ENCODE results near the gene WDR20. TPM values are rescaled to one million over a fixed set of nuclear protein-coding genes. Genes with fewer than 3 reads are reported as not detected.

WDR20 gene
- total and polyA plus RNA-seq, 2 donors (not counting 1 experiment from before 2014, with no cell fraction given): 12.4 to 64.0 TPM

DNA sequence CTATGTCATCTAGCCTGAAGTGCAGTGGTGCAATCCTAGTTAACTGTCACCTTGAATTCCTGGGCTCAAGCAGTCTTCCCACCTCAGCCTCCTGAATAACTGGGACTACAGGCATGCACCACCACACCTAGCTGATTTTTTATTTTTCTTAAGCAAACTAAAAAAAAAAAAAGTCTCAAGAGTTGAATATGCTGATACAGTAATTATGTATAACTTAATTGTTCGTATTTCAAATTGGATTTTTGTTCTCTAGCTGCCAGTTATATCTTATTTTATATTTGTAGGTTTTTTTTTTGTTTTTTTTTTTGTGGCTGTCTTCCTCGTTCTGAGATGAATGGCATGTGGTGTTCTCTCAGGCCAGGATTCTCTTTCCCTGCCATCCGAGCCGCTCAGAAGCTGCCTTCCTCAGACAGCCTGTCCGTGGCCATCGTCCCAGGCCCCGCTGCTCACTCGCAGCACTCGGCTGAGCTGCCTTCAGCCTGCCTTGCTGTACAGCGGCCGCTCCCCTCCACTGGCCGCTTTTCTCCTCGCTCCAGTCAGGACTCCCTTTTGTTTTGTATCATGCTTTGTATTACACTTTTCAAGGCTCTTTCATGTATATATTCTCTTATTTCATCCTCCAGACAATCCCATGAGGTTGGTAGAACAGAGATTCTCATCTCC lies 53.3 kb downstream of the WDR20 start:
- no peak overlapping the region for H3K4me3 ChIP-seq (ENCODE audit: control extremely low read depth in 1 of 5, extremely low read depth in 1 of 5, insufficient read depth in 1 of 5, low read depth in 2 of 5, low read length in 4 of 5)
- H3K4me2 ChIP-seq (replicated peaks; ENCODE audit: low read depth, low read length, poor library complexity, severe bottlenecking): no peak overlapping the region
- H3K4me1 ChIP-seq (ENCODE audit: control insufficient read depth in 2 of 2, insufficient read depth in 2 of 2, low read length in 2 of 2): peaks cover 6 to 12% of the 10 kb centered on the region in 2 donors
- H3K4me3 Mint-ChIP-seq: no peak overlapping the region
- H3K9me3 Mint-ChIP-seq (ENCODE audit: insufficient read depth): no peaks in the 10 kb centered on the region
- H3K9me3 ChIP-seq (ENCODE audit: control extremely low read depth in 1 of 3, control insufficient read depth in 2 of 3, insufficient read depth in 1 of 3, low read length in 2 of 3): no peaks in the 10 kb centered on the region
- POLR2A ChIA-PET: no interaction called here
- no peaks in the 10 kb centered on the region for H3K27me3 ChIP-seq (replicated peaks in 1 of 4; ENCODE audit: control extremely low read depth in 1 of 4, control insufficient read depth in 3 of 4, insufficient read depth in 4 of 4, low read length in 3 of 4)
- H3K27ac ChIP-seq (ENCODE audit: low read length in 2 of 2): no peak overlapping the region
- H4K20me1 ChIP-seq (ENCODE audit: control insufficient read depth, insufficient read depth, low read length, poor library complexity, severe bottlenecking): peaks cover 74% of the 10 kb centered on the region
- ATAC-seq (ENCODE audit: low read depth) (no peak), DNase-seq (no peak)
- H3K27ac Mint-ChIP-seq: no peak overlapping the region
- CTCF ChIA-PET: no interaction called here
- H3K4me1 Mint-ChIP-seq: peaks cover 31% of the 10 kb centered on the region
- TF ChIP-seq EZH2 (IDR thresholded peaks at IDR 0.05; ENCODE audit: borderline replicate concordance, insufficient read depth, low read depth, low read length, poor library complexity, severe bottlenecking): no peak
- H2AFZ ChIP-seq (ENCODE audit: insufficient read depth, low read depth, low read length, poor library complexity, severe bottlenecking): no peak overlapping the region
- intact Hi-C loops (cut with micrococcal nuclease): no loop called here
- no peak overlapping the region for H3K9ac ChIP-seq (ENCODE audit: low read length)
- H3K27me3 Mint-ChIP-seq: no peaks in the 10 kb centered on the region
- WGBS (ENCODE audit: insufficient coverage): 96% methylated on average over 3 of the region's 13 CpGs
- peaks cover 68% of the 10 kb centered on the region for H3K79me2 ChIP-seq (ENCODE audit: control insufficient read depth, insufficient read depth, low read length)
- peaks cover 14 to 25% of the 10 kb centered on the region in 2 experiments for H3K36me3 ChIP-seq (replicated peaks in 1 of 2; ENCODE audit: control extremely low read depth in 1 of 2, control insufficient read depth in 1 of 2, extremely low read depth in 1 of 2, insufficient read depth in 2 of 2, low read length in 1 of 2)

DNA sequence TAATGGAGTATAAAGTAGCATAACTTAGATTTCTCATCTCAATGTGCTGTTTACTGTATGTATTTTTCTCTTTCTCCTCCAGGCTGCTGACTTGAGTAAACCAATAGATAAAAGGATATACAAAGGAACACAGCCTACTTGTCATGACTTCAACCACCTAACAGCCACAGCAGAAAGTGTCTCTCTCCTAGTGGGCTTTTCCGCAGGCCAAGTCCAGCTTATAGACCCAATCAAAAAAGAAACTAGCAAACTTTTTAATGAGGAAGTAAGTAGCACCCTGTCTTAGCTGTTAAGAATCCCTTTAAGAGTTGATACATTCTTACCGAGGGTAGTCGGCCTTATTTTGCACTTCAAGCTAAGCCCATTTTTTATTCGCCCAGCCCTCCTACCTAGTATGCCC lies 55.2 kb downstream of the WDR20 start:
- Mint-ChIP-seq H3K4me1 (peaks cover 29% of the 10 kb centered on the region), H3K27ac (no peak overlapping the region), H3K27me3 (no peaks in the 10 kb centered on the region), H3K9me3 (ENCODE audit: insufficient read depth) (no peaks in the 10 kb centered on the region), H3K4me3 (peak overlapping the region; percentile 20)
- TF ChIP-seq CTCF (IDR thresholded peaks at IDR 0.05) (no peak), EZH2 (IDR thresholded peaks at IDR 0.05; ENCODE audit: borderline replicate concordance, insufficient read depth, low read depth, low read length, poor library complexity, severe bottlenecking) (no peak)
- intact Hi-C loops (cut with micrococcal nuclease): no loop called here
- Histone ChIP-seq H4K20me1 (ENCODE audit: control insufficient read depth, insufficient read depth, low read length, poor library complexity, severe bottlenecking) (peaks cover 75% of the 10 kb centered on the region), H3K79me2 (ENCODE audit: control insufficient read depth, insufficient read depth, low read length) (peaks cover 57% of the 10 kb centered on the region), H2AFZ (ENCODE audit: insufficient read depth, low read depth, low read length, poor library complexity, severe bottlenecking) (no peak overlapping the region), H3K4me2 (replicated peaks; ENCODE audit: low read depth, low read length, poor library complexity, severe bottlenecking) (no peak overlapping the region), H3K9me3 (ENCODE audit: control extremely low read depth in 1 of 3, control insufficient read depth in 2 of 3, insufficient read depth in 1 of 3, low read length in 2 of 3) (no peaks in the 10 kb centered on the region), H3K4me3 (ENCODE audit: control extremely low read depth in 1 of 5, extremely low read depth in 1 of 5, insufficient read depth in 1 of 5, low read depth in 2 of 5, low read length in 4 of 5) (no peak overlapping the region), H3K27me3 (replicated peaks in 1 of 4; ENCODE audit: control extremely low read depth in 1 of 4, control insufficient read depth in 3 of 4, insufficient read depth in 4 of 4, low read length in 3 of 4) (no peaks in the 10 kb centered on the region), H3K36me3 (replicated peaks in 1 of 2; ENCODE audit: control extremely low read depth in 1 of 2, control insufficient read depth in 1 of 2, extremely low read depth in 1 of 2, insufficient read depth in 2 of 2, low read length in 1 of 2) (peaks cover 15 to 37% of the 10 kb centered on the region in 2 experiments), H3K27ac (ENCODE audit: low read length in 2 of 2) (peak overlapping the region in 1 of 2 donors; percentile 53), H3K4me1 (ENCODE audit: control insufficient read depth in 2 of 2, insufficient read depth in 2 of 2, low read length in 2 of 2) (peaks cover 6 to 12% of the 10 kb centered on the region in 2 donors), H3K9ac (ENCODE audit: low read length) (no peak overlapping the region)
- no CpG with 5 or more reads among the region's 4 CpGs for WGBS (ENCODE audit: insufficient coverage)
- POLR2A ChIA-PET: no interaction called here
- CTCF ChIA-PET: interaction anchor here (0.5 kb wide), 1 partner anchor 518 kb away, joined by 3 read pairs; no protein-coding TSS in a partner anchor
- no peak for ATAC-seq (ENCODE audit: low read depth)
- no peak for DNase-seq
